Left renal cortex interstitium (tissue), 4 donors: Measurements from ENCODE around the gene MAP3K2. TPM values are rescaled to one million over a fixed set of nuclear protein-coding genes. Genes with fewer than 3 reads are reported as not detected.

Experiments
- DNase-seq, 4 donors: peaks; one replicate each; pipeline ENCODE4 v3.0.0-alpha.2; 2013; ENCODE audit warnings: low read depth in 4 of 4, low spot score in 2 of 4, missing footprints in 1 of 4
- polyA plus RNA-seq, 4 donors: library from polyadenylated mRNA; unstranded; fragments of 120-200 nt; gene quantifications; one replicate each; pipeline ENCODE4 v1.2.1, GENCODE V29; 2013; ENCODE audit not compliant: insufficient read length in 4 of 4

The MAP3K2 gene
- polyA plus RNA-seq, 4 donors = 23.2 to 32.1 (median 26.0) TPM

DNA sequence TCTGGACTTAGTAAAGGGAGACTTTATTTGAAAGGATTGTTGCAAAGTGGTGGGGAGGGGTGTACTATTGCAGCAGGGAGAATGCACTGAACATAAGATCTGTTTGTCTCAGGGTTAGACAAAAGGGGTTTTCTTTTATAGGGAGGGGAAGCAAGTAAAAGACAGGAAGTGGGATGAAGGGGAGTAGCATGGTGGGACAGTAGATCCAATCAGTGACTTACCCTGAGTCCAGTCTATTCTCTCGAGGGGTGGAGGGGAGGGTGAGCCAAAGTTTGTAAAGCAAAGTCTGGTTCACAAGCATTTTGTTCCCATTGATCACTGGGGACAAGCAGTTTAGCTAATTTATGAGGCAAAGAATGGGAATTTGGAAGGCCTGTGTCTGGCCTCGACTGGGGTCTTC, 132.6 kb downstream of the MAP3K2 start:
- no peak for DNase-seq

DNA sequence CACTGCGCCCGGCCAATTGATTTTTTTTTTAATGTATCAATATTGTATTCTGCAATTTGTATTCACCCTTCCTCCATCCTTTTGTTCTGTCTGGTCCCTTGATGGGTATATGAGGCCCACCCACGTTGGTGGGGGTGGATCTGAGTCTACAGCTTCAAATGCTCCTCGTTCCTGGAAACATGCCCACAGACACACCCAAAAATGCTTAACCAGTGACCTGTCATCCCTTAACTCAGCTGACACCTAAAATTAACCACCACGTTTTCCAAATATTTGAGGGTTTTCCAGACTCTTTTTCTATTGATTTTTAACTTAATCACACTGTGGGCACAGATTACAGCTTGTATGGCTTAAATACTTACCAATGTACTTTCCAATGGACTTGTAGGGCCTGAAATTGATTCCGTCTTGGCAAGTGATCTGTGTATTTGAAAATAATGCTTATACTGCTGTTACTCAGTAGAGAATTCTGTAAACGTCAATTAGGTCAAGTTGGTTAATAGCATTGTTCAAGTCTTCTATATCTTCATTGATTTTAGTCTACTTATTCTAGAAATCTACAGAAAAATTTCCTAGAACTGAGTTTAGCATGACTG, 133.3 kb downstream of the MAP3K2 start:
- no peak for DNase-seq

Other genes with a start within 250 kb of the MAP3K2 start
- 10 to 100 TPM in 1 of 4 donors, 1 to 10 TPM in 3; 6.6 to 12.6 (median 8.3) TPM for gene CYP27C1, start 167.7 kb downstream of the MAP3K2 start, polyA plus RNA-seq
- gene ERCC3, start 93.8 kb downstream of the MAP3K2 start, polyA plus RNA-seq = 10 to 100 TPM; 59.0 to 77.4 (median 70.0) TPM
- 1 to 10 TPM; 1.9 to 8.1 (median 4.4) TPM for gene PROC, start 30.5 kb upstream of the MAP3K2 start, polyA plus RNA-seq
- gene IWS1, start 138.5 kb upstream of the MAP3K2 start, polyA plus RNA-seq = 10 to 100 TPM; 60.9 to 74.7 (median 69.8) TPM
- gene MYO7B, start 147.7 kb upstream of the MAP3K2 start, polyA plus RNA-seq = 10 to 100 TPM; 14.2 to 28.9 (median 22.9) TPM